Measurements from ENCODE around the gene ZC3H6.
A peak's percentile ranks its signal among the peaks of the same experiment; 100 is the strongest.

Gene ZC3H6

GRCh38 chr2:112275311-112275886, at the start of gene ZC3H6:
TSS of gene ZC3H6 (plus strand) at chr2:112275597. CDS start at chr2:112275995, 398 bp downstream.
- TF ChIP-seq CTCF (IDR thresholded peaks at IDR 0.05; ENCODE audit: borderline replicate concordance, control extremely low read depth, extremely low read depth, insufficient read depth, missing control alignments): no peak
- peak; percentile 96 for DNase-seq (ENCODE audit: low spot score)
- in situ Hi-C loops (cut with MboI; ENCODE audit: low sequenced_read_pairs, unreplicated experiment): no loop called here

GRCh38 chr2:112229348-112229747, 46.0 kb upstream of the ZC3H6 start:
- no peak for DNase-seq (ENCODE audit: low spot score)
- no peak for TF ChIP-seq CTCF (IDR thresholded peaks at IDR 0.05; ENCODE audit: borderline replicate concordance, control extremely low read depth, extremely low read depth, insufficient read depth, missing control alignments)
- in situ Hi-C loops (cut with MboI; ENCODE audit: low sequenced_read_pairs, unreplicated experiment): no loop called here

- in situ Hi-C loops (cut with MboI; ENCODE audit: low sequenced_read_pairs, unreplicated experiment): no loop called here
- TF ChIP-seq CTCF (IDR thresholded peaks at IDR 0.05; ENCODE audit: borderline replicate concordance, control extremely low read depth, extremely low read depth, insufficient read depth, missing control alignments): no peak
- DNase-seq (ENCODE audit: low spot score): no peak
These were observed 45.0 kb upstream of the ZC3H6 start for GRCh38 chr2:112230371-112230770.

GRCh38 chr2:112239862-112240261, 35.5 kb upstream of the ZC3H6 start:
- TF ChIP-seq CTCF (IDR thresholded peaks at IDR 0.05; ENCODE audit: borderline replicate concordance, control extremely low read depth, extremely low read depth, insufficient read depth, missing control alignments): no peak
- in situ Hi-C loops (cut with MboI; ENCODE audit: low sequenced_read_pairs, unreplicated experiment): no loop called here
- DNase-seq (ENCODE audit: low spot score): no peak

- in situ Hi-C loops (cut with MboI; ENCODE audit: low sequenced_read_pairs, unreplicated experiment): no loop called here
- DNase-seq (ENCODE audit: low spot score): no peak
- no peak for TF ChIP-seq CTCF (IDR thresholded peaks at IDR 0.05; ENCODE audit: borderline replicate concordance, control extremely low read depth, extremely low read depth, insufficient read depth, missing control alignments)
These were observed 33.0 kb upstream of the ZC3H6 start for GRCh38 chr2:112242384-112242783.

GRCh38 chr2:112243233-112243632, 32.2 kb upstream of the ZC3H6 start:
- no peak for TF ChIP-seq CTCF (IDR thresholded peaks at IDR 0.05; ENCODE audit: borderline replicate concordance, control extremely low read depth, extremely low read depth, insufficient read depth, missing control alignments)
- no peak for DNase-seq (ENCODE audit: low spot score)
- in situ Hi-C loops (cut with MboI; ENCODE audit: low sequenced_read_pairs, unreplicated experiment): no loop called here
